ENCODE results near the gene CADM2. TPM values are rescaled to one million over a fixed set of nuclear protein-coding genes. Genes with fewer than 3 reads are reported as not detected.
"Not testable (repeated sequence)": the region's sequence is repeated elsewhere in the genome, so short reads cannot be mapped to it uniquely, and the experiment has no call there.

CADM2 gene
- total RNA-seq, 1 donor from 2014 or later, result 3.5 TPM

GRCh38 chr3:85672761-85673160 is 714.0 kb downstream of the CADM2 start:
- no peaks in the 10 kb centered on the region for H3K27me3 Mint-ChIP-seq (ENCODE audit: low read depth)
- peaks cover 25% of the 10 kb centered on the region for H3K4me1 Mint-ChIP-seq
- TF ChIP-seq, protein P1, sequence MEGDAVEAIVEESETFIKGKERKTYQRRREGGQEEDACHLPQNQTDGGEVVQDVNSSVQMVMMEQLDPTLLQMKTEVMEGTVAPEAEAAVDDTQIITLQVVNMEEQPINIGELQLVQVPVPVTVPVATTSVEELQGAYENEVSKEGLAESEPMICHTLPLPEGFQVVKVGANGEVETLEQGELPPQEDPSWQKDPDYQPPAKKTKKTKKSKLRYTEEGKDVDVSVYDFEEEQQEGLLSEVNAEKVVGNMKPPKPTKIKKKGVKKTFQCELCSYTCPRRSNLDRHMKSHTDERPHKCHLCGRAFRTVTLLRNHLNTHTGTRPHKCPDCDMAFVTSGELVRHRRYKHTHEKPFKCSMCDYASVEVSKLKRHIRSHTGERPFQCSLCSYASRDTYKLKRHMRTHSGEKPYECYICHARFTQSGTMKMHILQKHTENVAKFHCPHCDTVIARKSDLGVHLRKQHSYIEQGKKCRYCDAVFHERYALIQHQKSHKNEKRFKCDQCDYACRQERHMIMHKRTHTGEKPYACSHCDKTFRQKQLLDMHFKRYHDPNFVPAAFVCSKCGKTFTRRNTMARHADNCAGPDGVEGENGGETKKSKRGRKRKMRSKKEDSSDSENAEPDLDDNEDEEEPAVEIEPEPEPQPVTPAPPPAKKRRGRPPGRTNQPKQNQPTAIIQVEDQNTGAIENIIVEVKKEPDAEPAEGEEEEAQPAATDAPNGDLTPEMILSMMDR (conservative IDR thresholded peaks at IDR 0.05), result no peak
- peaks cover 11% of the 10 kb centered on the region for H3K9me3 Mint-ChIP-seq
- no peak overlapping the region for H3K4me3 Mint-ChIP-seq
- H3K36me3 Mint-ChIP-seq (ENCODE audit: low read depth), result peaks cover 11% of the 10 kb centered on the region
- H3K27ac Mint-ChIP-seq (ENCODE audit: unreplicated experiment), result no peak overlapping the region
- no peak for DNase-seq (ENCODE audit: low read depth, low spot score)

- Mint-ChIP-seq H3K4me1 (no peaks in the 10 kb centered on the region), H3K27ac (ENCODE audit: unreplicated experiment) (no peak overlapping the region)
- TF ChIP-seq, protein P1 (conservative IDR thresholded peaks at IDR 0.05), result no peak
These were observed 719.9 kb downstream of the CADM2 start for GRCh38 chr3:85678713-85679112.

DNA sequence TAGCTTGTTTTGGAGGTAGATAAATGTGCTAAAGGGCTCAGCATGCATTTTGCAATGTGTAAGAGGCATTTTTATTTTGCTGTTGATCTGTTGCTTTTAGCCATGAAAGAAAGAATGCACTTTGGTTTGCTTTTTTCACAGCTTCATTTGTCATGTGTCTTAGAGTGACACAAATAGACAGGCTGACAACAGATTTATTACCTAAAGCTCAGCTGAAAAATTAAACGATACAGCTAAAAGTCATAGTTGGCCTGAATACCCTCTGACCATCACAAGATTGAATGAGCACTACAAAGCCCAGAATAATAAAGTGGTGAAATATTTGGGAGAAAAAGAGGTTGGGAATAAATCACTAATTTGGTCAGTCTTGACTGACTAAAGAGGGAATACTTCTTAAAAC is 723.1 kb downstream of the CADM2 start:
- Mint-ChIP-seq H3K27me3 (ENCODE audit: low read depth) (no peaks in the 10 kb centered on the region), H3K9me3 (no peaks in the 10 kb centered on the region), H3K4me1 (no peaks in the 10 kb centered on the region), H3K4me3 (no peak overlapping the region), H3K27ac (ENCODE audit: unreplicated experiment) (no peak overlapping the region), H3K36me3 (ENCODE audit: low read depth) (no peaks in the 10 kb centered on the region)
- TF ChIP-seq, protein P1 (conservative IDR thresholded peaks at IDR 0.05), result no peak
- no peak for DNase-seq (ENCODE audit: low read depth, low spot score)

More at GRCh38 chr3:85678713-85679112, 719.9 kb downstream of the CADM2 start:
- H3K27me3 Mint-ChIP-seq (ENCODE audit: low read depth), result no peaks in the 10 kb centered on the region
- H3K36me3 Mint-ChIP-seq (ENCODE audit: low read depth), result no peaks in the 10 kb centered on the region
- H3K9me3 Mint-ChIP-seq, result no peaks in the 10 kb centered on the region
- no peak for DNase-seq (ENCODE audit: low read depth, low spot score)
- no peak overlapping the region for H3K4me3 Mint-ChIP-seq

DNA sequence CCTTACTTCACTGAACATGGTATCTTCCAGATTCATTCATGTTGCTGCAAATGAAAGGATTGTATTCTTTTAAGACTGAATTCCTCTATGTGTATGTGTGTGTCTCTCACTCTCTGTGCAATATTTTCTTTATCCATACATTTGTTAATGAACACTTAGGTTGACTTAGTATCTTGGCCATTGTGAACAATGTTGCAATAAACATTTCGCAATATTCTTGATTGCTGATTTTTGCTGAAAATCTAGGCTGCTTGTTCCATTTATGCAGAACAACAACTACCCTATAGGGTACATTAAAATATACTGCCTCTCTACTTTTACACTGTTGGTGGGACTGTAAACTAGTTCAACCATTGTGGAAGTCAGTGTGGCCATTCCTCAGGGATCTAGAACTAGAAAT is 732.4 kb downstream of the CADM2 start:
- no peak overlapping the region for H3K4me3 Mint-ChIP-seq

DNA sequence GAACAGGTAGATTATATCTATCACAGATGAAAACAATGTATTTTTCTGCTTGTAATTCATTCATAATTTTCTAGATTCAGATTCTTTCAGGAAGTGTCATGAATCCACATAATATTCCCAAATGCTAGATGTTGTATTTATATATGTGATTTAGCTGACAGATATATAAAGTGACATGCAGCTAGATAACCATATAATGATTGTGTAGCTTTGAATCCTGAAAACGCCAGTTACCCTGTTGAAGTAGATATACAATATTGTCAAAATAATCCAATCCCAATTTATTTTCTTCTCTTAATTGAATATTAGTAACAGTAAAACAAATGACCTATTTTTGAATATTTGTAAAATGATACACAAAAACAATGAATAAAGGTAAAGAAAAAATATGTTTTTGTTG is 738.4 kb downstream of the CADM2 start:
- Mint-ChIP-seq H3K4me1 (no peaks in the 10 kb centered on the region), H3K4me3 (no peak overlapping the region), H3K27me3 (ENCODE audit: low read depth) (no peaks in the 10 kb centered on the region), H3K36me3 (ENCODE audit: low read depth) (no peaks in the 10 kb centered on the region), H3K9me3 (peaks cover 2% of the 10 kb centered on the region), H3K27ac (ENCODE audit: unreplicated experiment) (no peak overlapping the region)
- TF ChIP-seq, protein P1 (conservative IDR thresholded peaks at IDR 0.05), result no peak
- DNase-seq (ENCODE audit: low read depth, low spot score), result no peak

More for the DNA sequence above, 732.4 kb downstream of the CADM2 start:
- DNase-seq (ENCODE audit: low read depth, low spot score), result no peak
- Mint-ChIP-seq H3K36me3 (ENCODE audit: low read depth) (no peaks in the 10 kb centered on the region), H3K27me3 (ENCODE audit: low read depth) (no peaks in the 10 kb centered on the region), H3K27ac (ENCODE audit: unreplicated experiment) (no peak overlapping the region), H3K9me3 (peaks cover 7% of the 10 kb centered on the region), H3K4me1 (no peaks in the 10 kb centered on the region)
- TF ChIP-seq, protein P1 (conservative IDR thresholded peaks at IDR 0.05), result no peak

- no peak overlapping the region for H3K27ac Mint-ChIP-seq (ENCODE audit: unreplicated experiment)
- no peaks in the 10 kb centered on the region for H3K36me3 Mint-ChIP-seq (ENCODE audit: low read depth)
- H3K27me3 Mint-ChIP-seq (ENCODE audit: low read depth), result no peaks in the 10 kb centered on the region
- H3K4me1 Mint-ChIP-seq, result peaks cover 5% of the 10 kb centered on the region
- no peak overlapping the region for H3K4me3 Mint-ChIP-seq
- TF ChIP-seq, protein P1 (conservative IDR thresholded peaks at IDR 0.05), result no peak
- H3K9me3 Mint-ChIP-seq, result no peaks in the 10 kb centered on the region
- no peak for DNase-seq (ENCODE audit: low read depth, low spot score)
These were observed 747.3 kb downstream of the CADM2 start for GRCh38 chr3:85706130-85706529.

GRCh38 chr3:85708325-85708724 is 749.5 kb downstream of the CADM2 start:
- H3K27me3 Mint-ChIP-seq (ENCODE audit: low read depth); H3K4me3 Mint-ChIP-seq; H3K27ac Mint-ChIP-seq (ENCODE audit: unreplicated experiment); DNase-seq (ENCODE audit: low read depth, low spot score); H3K9me3 Mint-ChIP-seq; H3K4me1 Mint-ChIP-seq; H3K36me3 Mint-ChIP-seq (ENCODE audit: low read depth): not testable (repeated sequence)
